Activated CD4-positive, CD25-positive, alpha-beta regulatory T cell treated with anti-CD3 and anti-CD28 coated beads, Interleukin-2, amount 50 U/mL, for 72 hours (primary cell): ENCODE results near the gene SLCO2A1.

ENCODE experiments used
- DNase-seq: peaks from one replicate; pipeline ENCODE4 v3.0.0; 2021

Gene SLCO2A1

DNA sequence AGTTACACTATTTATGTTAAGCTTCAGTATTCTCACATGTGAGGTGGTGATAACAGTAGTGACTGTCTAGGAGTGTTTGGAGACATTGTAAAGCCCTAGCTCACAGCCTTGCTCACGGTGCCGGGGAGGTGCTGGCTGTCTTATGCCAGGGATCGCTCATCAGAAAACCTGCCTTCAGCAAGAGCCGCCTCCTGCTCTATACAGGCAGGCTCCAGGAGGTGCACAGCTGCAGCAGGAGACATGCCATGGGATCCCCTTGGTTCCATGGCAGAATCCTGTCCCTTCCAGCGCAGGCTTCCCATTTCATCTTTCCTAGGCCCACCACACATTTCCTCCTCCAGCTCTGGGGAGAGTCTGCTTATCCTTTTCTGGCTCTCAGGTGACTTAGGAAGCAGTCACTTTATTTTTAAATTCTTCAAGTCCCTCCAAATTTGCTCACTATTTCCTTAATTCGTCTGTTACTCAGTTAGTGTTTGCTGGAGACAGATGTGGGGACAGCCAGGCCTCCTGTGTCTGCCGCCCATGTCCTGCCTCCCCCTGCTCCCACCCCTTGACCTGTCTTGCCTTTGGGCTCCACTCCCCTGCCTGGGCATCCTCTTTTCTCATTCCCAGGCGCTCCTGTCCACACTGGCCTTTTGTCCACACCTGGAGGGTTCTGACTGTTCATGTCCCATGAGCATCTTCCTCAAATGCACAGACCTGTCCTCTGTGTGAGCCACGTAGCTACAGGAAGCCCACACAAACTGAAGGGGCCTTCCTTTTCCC, 31.7 kb downstream of the SLCO2A1 start:
- no peak for DNase-seq

- DNase-seq: no peak
These were observed 32.7 kb downstream of the SLCO2A1 start for GRCh38 chr3:133996996-133997395.

DNA sequence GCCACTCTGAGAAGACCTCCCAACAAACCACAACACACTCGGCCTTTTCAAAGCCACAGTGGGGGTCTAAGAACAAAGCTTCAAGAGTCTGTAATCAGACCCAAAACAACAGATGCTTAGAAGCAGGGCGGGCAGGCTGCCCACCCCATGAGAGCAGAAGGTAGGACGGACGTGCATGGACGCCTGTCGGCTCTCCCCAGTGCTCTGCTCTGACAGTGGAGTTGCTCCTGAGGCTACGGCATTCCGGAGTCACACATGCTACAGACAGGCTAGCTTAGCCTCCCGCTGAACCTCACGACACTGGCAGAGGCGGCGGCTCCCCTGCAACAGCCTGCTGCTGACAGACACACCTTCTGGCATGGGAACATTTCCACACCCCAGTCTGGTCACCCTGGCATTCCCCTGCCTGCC, 33.5 kb downstream of the SLCO2A1 start:
- no peak for DNase-seq

DNA sequence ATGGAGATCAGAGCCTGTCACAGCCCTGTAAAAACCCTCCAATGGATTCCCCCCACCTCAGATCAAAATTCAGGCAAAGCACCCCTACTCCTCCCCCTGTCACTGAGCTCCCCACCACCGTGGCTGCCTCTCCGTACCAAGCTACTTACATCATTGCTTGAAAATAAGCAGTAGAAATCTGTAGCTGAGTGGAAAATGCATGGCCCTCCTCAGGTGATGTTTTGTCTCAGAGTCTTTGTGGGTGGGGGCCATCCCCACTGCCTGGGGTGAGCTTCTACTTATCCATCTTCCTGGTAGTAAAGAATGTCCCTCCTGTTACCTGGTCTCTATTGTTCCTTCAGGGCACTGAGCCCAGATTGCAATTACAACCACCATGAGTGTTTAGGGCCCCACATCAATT, 34.5 kb downstream of the SLCO2A1 start:
- no peak for DNase-seq

DNA sequence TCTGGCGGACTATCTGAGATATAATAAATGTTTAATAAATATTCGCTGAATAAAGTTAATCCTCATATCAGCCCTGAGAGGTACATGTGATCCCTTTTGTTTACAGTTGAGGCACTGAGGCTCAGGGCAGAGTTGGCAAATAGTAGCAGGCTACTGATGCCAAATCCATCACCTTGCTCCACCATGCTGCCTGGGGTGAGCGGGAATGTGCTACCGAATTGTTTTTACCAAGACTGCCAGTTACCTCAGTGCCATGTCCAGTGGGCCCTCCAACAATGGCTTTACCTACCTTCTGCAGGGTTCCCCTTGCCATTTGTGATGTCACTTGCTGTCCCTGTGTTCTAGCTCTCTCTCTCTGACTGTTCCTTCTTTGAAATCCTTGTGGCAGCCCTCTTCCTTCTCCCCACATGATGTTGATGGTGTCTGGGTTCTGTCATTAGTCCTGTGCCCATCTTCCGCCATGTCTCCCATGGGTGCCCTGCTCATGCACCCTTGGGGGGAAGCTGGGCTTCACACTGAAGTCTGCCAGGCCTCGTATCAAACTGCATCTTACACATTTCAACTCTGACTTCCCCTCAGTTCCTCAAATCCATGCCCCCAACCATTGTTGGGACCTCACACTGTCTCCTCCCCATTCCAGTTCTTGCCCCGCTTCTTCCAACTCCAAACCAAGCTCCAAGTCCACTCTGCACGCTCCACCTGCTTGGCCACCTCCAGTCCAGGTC, 35.4 kb downstream of the SLCO2A1 start:
- DNase-seq: no peak

DNA sequence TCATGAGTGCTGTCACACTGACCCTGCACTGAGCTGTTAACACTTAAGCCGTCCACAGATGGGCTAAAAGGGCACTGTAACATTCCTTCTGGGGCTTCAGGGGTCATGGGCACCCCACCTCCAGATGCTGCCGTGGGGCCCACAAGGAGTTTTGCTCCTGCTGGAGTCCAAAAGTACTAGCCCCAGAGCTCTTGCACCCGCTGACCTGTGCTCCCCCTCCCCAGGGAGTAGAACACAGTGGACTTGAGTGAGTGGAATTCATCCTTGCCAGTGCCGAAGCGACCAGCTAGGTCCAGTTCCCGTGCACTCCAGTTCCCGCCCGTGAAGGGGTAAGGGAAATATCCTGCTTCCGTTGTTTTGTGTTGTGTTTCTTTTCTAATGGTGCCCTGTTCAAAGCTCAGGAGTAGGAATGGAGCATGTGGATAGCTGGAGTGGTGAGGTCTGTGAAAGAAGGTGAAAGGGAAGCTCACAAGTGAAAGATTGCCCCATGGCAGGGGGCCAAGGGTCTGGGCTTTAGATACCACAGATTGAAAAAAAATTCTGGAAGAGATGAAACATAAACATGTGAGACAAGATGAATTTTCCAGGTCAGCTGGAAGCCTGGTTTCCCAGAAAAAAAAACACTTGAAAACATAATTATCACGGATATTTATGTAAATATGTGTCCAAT, 36.6 kb downstream of the SLCO2A1 start:
- no peak for DNase-seq

- DNase-seq: no peak
These were observed 37.3 kb downstream of the SLCO2A1 start for GRCh38 chr3:133992381-133992780.

DNA sequence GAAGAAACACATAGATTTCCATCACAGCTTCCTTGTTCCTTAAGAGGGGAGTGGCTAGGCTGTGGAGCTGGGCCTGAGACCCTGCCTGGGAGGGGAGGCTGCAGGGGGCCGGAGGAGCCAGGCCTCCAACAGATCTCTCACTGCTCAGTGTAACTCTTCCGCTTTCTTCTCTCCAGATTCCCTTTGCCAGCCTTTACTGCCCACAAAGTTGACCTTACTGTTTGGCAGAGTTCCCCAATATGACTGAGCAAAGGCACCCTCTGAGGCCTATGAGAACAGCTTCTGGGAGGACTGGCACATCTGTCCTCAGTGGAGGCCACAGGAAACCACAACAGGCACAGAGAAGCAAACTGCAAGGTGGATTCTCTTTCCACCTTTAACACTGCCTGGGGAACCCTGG, 38.1 kb downstream of the SLCO2A1 start:
- no peak for DNase-seq

DNA sequence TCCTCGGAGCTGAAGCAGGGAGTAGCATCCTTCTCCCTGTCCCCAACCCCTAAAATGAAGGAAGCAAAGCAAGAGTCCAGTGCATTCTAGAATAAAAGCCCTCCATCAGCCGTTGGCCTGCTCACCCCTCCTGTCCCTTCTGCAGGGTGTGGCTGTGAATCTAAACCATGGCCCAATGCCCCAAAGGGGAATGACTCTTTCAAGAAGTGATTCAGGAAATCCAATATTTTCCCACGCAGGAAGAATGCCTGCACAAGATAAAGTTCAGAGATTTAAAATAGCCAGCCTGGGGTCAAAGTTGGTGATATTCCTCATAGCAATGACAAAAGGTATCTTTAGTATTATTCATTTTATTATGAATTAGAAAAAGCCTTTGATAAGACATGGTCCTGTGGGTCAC, 38.5 kb downstream of the SLCO2A1 start:
- no peak for DNase-seq

DNA sequence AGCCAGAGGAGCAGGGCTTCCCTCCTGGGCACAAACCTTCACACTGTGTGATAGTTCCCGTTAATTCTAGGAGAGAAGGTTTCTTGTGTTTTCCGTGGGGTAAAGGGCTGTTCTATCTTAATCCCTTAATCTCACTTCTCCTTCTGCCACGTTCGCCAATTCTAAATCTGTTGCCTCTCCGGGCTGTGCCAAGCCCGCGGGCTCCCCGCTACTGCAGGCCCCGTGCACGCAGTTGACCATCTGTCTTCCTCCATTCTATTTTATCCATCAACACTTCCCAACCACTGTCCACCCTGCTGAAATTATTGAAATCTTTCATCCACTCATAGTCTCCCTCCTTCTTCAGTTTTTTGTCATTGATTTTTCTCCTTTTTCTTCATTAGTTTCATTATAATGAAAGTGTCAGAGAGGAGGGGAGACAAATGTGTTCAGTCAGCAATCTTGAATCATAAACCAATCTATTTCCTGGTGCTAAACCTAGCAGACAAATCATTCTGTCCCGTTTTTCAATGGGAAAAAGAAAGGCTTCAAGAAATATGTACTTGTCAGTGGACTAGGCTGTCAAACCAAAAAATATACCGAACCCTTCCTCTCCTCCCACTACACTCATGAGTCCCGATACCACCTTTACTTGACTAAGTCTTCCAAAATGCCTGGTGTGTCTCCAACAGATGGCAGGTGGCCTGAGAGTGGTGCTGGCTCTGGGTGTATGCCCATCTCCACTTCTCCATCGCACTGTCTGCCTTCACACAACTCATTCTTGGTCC, 39.6 kb downstream of the SLCO2A1 start:
- DNase-seq: no peak

DNA sequence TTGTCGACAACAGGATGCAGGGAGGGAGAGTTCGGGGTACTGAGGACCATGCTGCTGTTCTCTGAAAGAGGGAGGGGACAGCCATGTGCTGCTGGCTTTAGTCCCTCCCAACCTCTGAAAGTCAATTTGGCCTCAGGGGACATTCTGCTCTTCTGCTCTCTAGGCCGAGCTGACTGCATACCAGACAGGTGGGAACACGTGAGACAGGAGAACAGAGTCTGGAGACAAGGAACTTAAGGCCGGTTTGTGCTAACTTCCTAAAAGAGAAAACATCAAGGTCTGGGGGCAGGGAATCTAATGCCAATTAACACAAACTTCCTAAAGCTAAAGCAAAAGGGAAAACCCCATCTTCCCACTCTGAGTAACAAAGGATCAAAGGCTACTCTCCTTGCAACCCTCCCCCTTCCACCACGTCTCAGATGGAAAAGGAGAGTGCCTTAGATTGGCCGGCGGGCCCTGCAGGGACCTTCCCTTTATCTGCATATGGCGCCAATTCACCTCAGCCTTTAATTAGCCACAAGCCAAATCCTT, 41.0 kb downstream of the SLCO2A1 start:
- DNase-seq: no peak

- DNase-seq: no peak
These were observed 41.7 kb downstream of the SLCO2A1 start for GRCh38 chr3:133987948-133988484.

- no peak for DNase-seq
These were observed 42.6 kb downstream of the SLCO2A1 start for GRCh38 chr3:133987136-133987535.

- no peak for DNase-seq
These were observed 43.4 kb downstream of the SLCO2A1 start for GRCh38 chr3:133986311-133986710.

DNA sequence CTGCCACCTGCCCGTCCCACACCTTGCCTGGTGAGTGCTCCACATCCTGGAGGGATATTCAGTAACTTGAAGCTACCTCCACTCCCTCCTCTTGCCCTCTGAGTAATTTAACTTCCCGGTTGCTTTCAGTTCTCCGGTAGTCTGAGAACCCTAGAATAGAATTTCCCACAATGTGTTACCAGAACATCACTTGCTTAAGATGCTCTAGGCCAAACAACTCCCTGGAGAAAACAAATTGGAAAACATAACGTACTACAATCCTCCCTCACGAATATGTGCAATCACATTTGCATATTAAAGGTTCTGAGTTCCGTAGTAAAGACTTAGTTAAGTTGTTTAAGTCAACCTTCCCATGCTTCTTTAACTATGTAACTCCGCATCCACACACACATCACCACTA, 44.8 kb downstream of the SLCO2A1 start:
- no peak for DNase-seq

DNA sequence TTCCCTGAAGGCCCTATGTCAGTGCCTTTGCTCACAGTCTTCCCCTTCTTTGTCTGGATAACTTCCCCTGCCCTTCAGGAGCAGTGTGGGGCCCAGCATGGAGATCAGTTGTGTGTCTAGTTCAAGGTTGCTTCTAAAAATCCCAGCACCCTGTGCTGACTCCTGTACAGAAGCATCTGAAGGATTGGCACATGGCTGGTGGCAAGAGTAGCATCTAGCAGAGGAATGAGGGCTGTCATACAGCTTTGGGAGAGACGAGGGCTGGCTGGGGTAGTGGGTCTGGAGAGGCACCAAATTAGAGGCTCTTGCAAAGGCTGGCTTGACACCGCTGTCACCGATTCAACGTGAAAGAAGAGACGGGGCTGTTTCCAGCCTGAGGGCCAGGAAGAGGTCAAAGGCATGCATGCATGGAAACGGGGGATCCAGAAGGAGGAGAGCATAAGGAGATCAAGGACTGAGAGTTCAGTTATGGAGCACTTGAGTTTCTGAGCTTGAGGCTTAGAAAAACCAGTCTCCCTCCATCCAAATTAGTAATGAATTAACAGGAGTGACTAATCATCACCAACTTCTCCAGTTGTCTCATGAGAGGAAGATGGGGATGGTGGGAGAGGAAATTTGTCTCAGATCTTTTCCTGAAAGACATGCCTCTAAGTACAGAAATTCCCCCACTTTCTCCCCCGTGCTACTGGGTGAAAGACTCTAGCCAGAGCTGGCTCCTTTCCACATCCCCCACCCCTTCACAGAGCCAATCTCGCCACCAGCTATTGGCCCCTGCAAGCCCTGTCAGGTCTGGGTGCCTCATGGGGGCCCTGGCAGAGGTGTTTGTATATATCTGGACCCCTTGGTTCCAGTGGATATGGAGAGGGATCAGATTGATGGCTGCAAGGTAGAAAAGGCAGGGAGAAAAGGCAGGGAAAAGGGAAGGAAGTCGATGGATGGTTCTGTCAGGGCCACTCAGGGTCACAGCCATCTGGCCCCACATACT, 45.9 kb downstream of the SLCO2A1 start:
- no peak for DNase-seq

GRCh38 chr3:133983126-133983525, 46.6 kb downstream of the SLCO2A1 start:
- DNase-seq: no peak

GRCh38 chr3:133980550-133980949, 49.2 kb downstream of the SLCO2A1 start:
- DNase-seq: no peak

- no peak for DNase-seq
These were observed 49.7 kb downstream of the SLCO2A1 start for GRCh38 chr3:133980035-133980434.

DNA sequence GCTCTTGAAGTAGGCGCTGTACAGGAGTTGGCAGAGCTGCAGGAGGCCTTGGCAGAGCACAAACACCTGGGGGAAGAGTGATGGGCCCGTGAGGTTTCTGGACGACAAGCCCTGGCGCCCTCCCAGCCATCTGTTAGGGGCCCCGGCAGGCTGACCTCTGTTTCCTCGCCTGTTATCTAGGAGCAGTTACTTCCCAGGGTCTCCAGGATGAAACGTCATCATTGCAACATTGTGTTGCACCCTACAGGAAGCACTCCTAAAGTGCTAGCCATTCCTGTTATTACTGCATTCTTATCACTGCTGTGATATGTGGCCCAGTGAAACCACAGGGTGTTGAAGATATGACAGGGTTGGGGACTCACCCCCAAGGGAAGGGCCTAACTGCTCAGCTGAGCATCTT, 50.2 kb downstream of the SLCO2A1 start:
- no peak for DNase-seq

DNA sequence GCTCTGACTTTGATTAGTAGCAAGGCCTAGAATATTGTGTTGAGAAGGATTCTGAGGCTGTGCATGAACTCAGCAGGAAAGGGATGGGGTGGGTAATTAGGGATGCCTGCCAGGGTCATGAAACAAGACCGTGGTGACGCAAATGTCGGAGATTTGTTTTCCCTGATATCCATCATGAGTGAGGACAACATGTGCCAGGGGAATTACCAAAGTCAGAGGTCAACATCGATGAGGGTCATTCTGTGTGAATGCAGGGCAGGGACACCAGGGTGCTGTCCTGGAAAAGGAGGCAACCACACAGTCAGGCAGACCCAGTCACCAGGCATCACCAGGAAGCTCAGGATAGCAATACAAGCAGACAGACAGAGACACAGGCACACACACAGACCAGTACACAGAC, 52.2 kb downstream of the SLCO2A1 start:
- DNase-seq: no peak
